ENCODE results near the gene ABCG8.

DNA sequence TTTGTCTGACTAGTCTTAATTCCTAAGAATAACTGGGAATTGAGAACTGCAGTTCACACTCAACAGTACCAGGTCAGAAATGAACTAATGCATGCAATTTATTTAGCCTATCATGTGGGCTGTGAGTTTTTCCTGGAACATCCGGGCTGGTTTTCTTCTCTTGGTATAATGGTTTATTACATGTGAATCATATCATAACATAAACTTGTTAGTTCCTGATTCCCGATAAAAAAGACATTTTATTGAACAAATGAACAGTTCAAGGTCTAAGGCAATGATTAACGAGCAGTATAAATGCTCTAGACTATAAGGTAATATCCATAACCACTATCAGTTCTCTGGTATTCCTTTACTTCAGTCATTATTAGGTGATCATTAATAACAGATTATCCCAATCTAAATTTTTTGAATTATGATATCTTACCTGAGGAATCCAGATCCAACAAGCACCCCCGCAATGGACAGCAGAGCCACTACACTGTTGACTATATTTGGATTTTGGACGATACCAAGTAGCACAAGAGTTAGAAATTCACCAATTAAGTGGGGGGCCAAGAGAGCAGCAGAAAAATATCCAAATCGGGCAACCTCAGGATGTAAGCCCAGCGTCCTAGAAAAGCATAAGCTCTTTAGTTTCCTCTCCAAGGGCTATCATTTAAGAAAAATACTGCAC is 19.1 kb upstream of the ABCG8 start:
- TF ChIP-seq POLR2AphosphoS5 (IDR thresholded peaks at IDR 0.05) (no peak), POLR2A (IDR thresholded peaks at IDR 0.05) (no peak)

Measured in suprapubic skin (tissue), 4 donors.